ENCODE measurements around the gene NAGPA. TPM values are rescaled to one million over a fixed set of nuclear protein-coding genes. Genes with fewer than 3 reads are reported as not detected.

NAGPA gene
- total and polyA plus RNA-seq, 2 of the 8 experiments (the other 6 are each of a cell fraction or from before 2014, with no cell fraction given): 10.1 to 13.2 TPM

DNA sequence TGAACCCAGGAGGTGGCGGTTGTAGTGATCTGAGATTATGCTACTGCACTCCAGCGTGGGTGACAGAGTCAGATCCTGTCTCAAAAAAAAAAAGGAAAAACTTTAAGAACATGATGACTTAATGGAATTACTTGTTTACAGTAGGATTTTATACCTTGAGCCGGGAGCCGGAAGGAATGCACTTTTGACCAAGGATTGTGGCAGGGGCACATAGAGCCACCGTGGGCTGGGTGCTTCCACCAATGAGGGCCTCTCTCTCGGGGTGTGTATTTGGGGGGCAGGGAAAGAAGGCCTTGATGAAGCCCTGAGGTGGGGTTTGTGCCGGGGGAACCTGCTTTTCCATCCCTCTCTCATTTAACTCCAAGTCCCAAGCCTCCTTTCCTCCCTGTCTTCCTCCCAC, 6.7 kb upstream of the NAGPA start:
- CTCF ChIA-PET (ENCODE audit: partially characterized antibody): interaction anchor here (1.2 to 28.8 kb wide), 5 partner anchors 11 to 68 kb away, joined by 3 to 625 read pairs (median 27); partner anchors contain the start of gene ALG1

More for the DNA sequence above, 6.7 kb upstream of the NAGPA start:
- POLR2A ChIA-PET (ENCODE audit: partially characterized antibody): no interaction called here
- Histone ChIP-seq H3K4me1 (replicated peaks in 1 of 4; ENCODE audit: control insufficient read depth in 3 of 4, insufficient read depth in 4 of 4, low read length in 3 of 4) (peaks cover 0 to 7% (median 6%) of the 10 kb centered on the region in 4 experiments; a peak in 6 of 7 replicates), H3K79me1 (ENCODE audit: low read depth, low read length) (no peaks in the 10 kb centered on the region), H3K4ac (replicated peaks; ENCODE audit: insufficient read length, low read depth, low read length) (no peak overlapping the region), H3K36me3 (ENCODE audit: control insufficient read depth in 2 of 4, insufficient read depth in 4 of 4, low read length in 3 of 4) (no peaks in the 10 kb centered on the region), H4K20me1 (replicated peaks in 1 of 2; ENCODE audit: control insufficient read depth in 1 of 2, insufficient read depth in 2 of 2, low read length in 2 of 2) (no peaks in the 10 kb centered on the region), H3K4me3 (ENCODE audit: extremely low read depth in 1 of 4, insufficient read depth in 2 of 4, low read depth in 3 of 4, low read length in 4 of 4) (no peak overlapping the region), H2AK5ac (ENCODE audit: low read depth, low read length) (0 out of 2 replicates have a peak overlapping the region, but pooled peaks have one; percentile 39), H3K9ac (replicated peaks in 1 of 4; ENCODE audit: extremely low read depth in 1 of 4, low read depth in 3 of 4, low read length in 3 of 4) (no peak overlapping the region), H3K23ac (ENCODE audit: insufficient read length) (no peak overlapping the region), H3K9me3 (ENCODE audit: insufficient read depth in 2 of 2, low read depth in 1 of 2, low read length in 1 of 2) (no peaks in the 10 kb centered on the region), H3K27ac (ENCODE audit: low read depth, low read length) (no peak overlapping the region), H2BK20ac (ENCODE audit: low read length) (no peak overlapping the region), H3K14ac (ENCODE audit: insufficient read length) (no peak overlapping the region), H2BK120ac (replicated peaks; ENCODE audit: low read depth, low read length) (no peak overlapping the region), H2BK5ac (ENCODE audit: low read depth, low read length) (no peak overlapping the region), H3K4me2 (ENCODE audit: insufficient read depth in 1 of 2, low read depth in 2 of 2, low read length in 2 of 2) (no peak overlapping the region), H2BK12ac (ENCODE audit: low read depth, low read length) (no peak overlapping the region), H3K79me2 (ENCODE audit: control insufficient read depth in 1 of 2, insufficient read depth in 2 of 2, low read length in 2 of 2) (no peaks in the 10 kb centered on the region), H3K23me2 (ENCODE audit: low read depth, low read length) (no peaks in the 10 kb centered on the region), H2AFZ (ENCODE audit: low read length) (no peak overlapping the region), H4K5ac (ENCODE audit: insufficient read length, low read depth, low read length) (no peak overlapping the region), H3K18ac (ENCODE audit: extremely low read depth, low read length) (no peak overlapping the region), H4K8ac (ENCODE audit: extremely low read depth, insufficient read depth, low read length) (no peak overlapping the region), H3K56ac (replicated peaks; ENCODE audit: insufficient read length, low read depth, low read length) (no peak overlapping the region), H4K91ac (replicated peaks; ENCODE audit: insufficient read length, low read length) (no peak overlapping the region), H3K27me3 (replicated peaks in 1 of 4; ENCODE audit: control insufficient read depth in 3 of 4, extremely low read depth in 1 of 4, insufficient read depth in 3 of 4, low read length in 3 of 4) (no peaks in the 10 kb centered on the region), H2BK15ac (ENCODE audit: low read length) (no peak overlapping the region; the same call in 1 of the 2 replicates)
- TF ChIP-seq SIX5 (IDR thresholded peaks at IDR 0.05; ENCODE audit: low read depth, low read length) (no peak), BACH1 (IDR thresholded peaks at IDR 0.05; ENCODE audit: low read length) (no peak), BRCA1 (IDR thresholded peaks at IDR 0.05; ENCODE audit: low read depth, low read length) (no peak), POU5F1 (IDR thresholded peaks at IDR 0.05; ENCODE audit: low read depth, low read length) (no peak), GABPA (IDR thresholded peaks at IDR 0.05; ENCODE audit: borderline replicate concordance, insufficient read depth, low read length) (no peak), E2F6 (IDR thresholded peaks at IDR 0.05) (no peak), TAF7 (optimal IDR thresholded peaks at IDR 0.05; ENCODE audit: borderline replicate concordance, low read depth, low read length) (no peak)
- DNase-seq (ENCODE audit: low read depth in 1 of 2, low spot score in 2 of 2): no peak
- WGBS, 2 experiments (ENCODE audit: extremely low coverage in 1 of 2, insufficient coverage in 1 of 2, insufficient read length in 1 of 2, insufficient replicate concordance in 2 of 2, low coverage in 1 of 2, low lambda C conversion rate in 2 of 2, missing lambda C conversion rate in 1 of 2): 79% methylated on average over 7 of the region's 7 CpGs; no CpG with 5 or more reads in 1 of the 2 experiments
- FAIRE-seq: no peak

Measured in H1 (cell line).